CD4-positive, CD25-positive, alpha-beta regulatory T cell (primary cell): ENCODE data around the gene PTPN13. TPM values are rescaled to one million over a fixed set of nuclear protein-coding genes. Genes with fewer than 3 reads are reported as not detected.

Experiments
- ATAC-seq, 2 donors: fragments of 150-1000 bp; cut with Tn5 transposase; one replicate each; pipeline ENCODE4 v1.10.0; 2021; ENCODE audit warnings: low read depth in 2 of 2, moderate number of reproducible peaks in 2 of 2, moderate library complexity in 1 of 2
- DNase-seq, 3 donors: peaks; one replicate each; pipeline versions ENCODE4 v3.0.0 to v3.0.0-alpha.2; 2012 to 2022; ENCODE audit warnings: mixed read lengths in 1 of 3
- H3K27ac ChIP-seq: one replicate; pipeline ENCODE4 v1.7.0; 2013; ENCODE audit warnings: mild to moderate bottlenecking, low read length; ENCODE audit not compliant: insufficient read depth, poor library complexity, severe bottlenecking
- H3K27me3 ChIP-seq: one replicate; pipeline ENCODE4 v1.7.0; 2013; ENCODE audit warnings: low read length; ENCODE audit not compliant: control insufficient read depth, insufficient read depth
- H3K36me3 ChIP-seq: one replicate; pipeline ENCODE4 v1.7.0; 2013; ENCODE audit warnings: mild to moderate bottlenecking, low read length, moderate library complexity; ENCODE audit not compliant: control insufficient read depth, insufficient read depth
- H3K4me1 ChIP-seq: 2 replicates; pipeline ENCODE4 v1.7.0; 2013; ENCODE audit warnings: mild to moderate bottlenecking, low read length; ENCODE audit not compliant: insufficient read depth, control insufficient read depth, poor library complexity, severe bottlenecking
- H3K4me3 ChIP-seq: one replicate; pipeline ENCODE4 v1.7.0; 2013; ENCODE audit warnings: low read depth, mild to moderate bottlenecking, low read length, moderate library complexity
- H3K9me3 ChIP-seq, 2 experiments: 1 replicate in 1 of 2; 2 replicates in 1 of 2; pipeline ENCODE4 v1.7.0; 2013; ENCODE audit warnings: low read length in 2 of 2, mild to moderate bottlenecking in 1 of 2, moderate library complexity in 1 of 2; ENCODE audit not compliant: control insufficient read depth in 2 of 2
- H3K27ac Mint-ChIP-seq, 3 donors: one replicate each; pipeline ENCODE4 v1.8.0; 2020 to 2022; ENCODE audit warnings: mild to moderate bottlenecking in 3 of 3, mixed read lengths in 3 of 3, moderate library complexity in 2 of 3
- H3K27me3 Mint-ChIP-seq: one replicate; pipeline ENCODE4 v1.8.0; 2022; ENCODE audit warnings: mild to moderate bottlenecking, mixed read lengths
- H3K36me3 Mint-ChIP-seq: one replicate; pipeline ENCODE4 v1.8.0; 2020; ENCODE audit warnings: mixed read lengths
- H3K4me1 Mint-ChIP-seq, 4 donors: one replicate each; pipeline ENCODE4 v1.8.0; 2020 to 2022; ENCODE audit warnings: mixed read lengths in 4 of 4, mild to moderate bottlenecking in 1 of 4
- H3K4me3 Mint-ChIP-seq, 4 donors: one replicate each; pipeline ENCODE4 v1.8.0; 2020 to 2022; ENCODE audit warnings: mild to moderate bottlenecking in 4 of 4, mixed read lengths in 4 of 4, moderate library complexity in 3 of 4
- H3K9me3 Mint-ChIP-seq, 7 donors: one replicate each; pipeline ENCODE4 v1.8.0; 2020 to 2022; ENCODE audit warnings: mixed read lengths in 7 of 7, mild to moderate bottlenecking in 3 of 7, moderate library complexity in 2 of 7
- polyA plus RNA-seq, 4 donors: library from polyadenylated mRNA; unstranded; fragments of 300-500 nt; fragmentation: Illumina TruSeq; gene quantifications; one replicate each; pipeline ENCODE4 v1.2.3, GENCODE V29; 2021
- total RNA-seq: library from RNA; stranded (reverse); gene quantifications from one replicate; pipeline ENCODE4 v1.2.3, GENCODE V29; 2022

PTPN13 gene
- total and polyA plus RNA-seq, 5 donors from 2014 or later: 0.15 to 4.6 (median 0.20) TPM; not detected in 1

GRCh38 chr4:86657382-86657781, 63.3 kb downstream of the PTPN13 start:
- no peak for ATAC-seq
- DNase-seq: no peak
- H3K36me3 ChIP-seq: no peaks in the 10 kb centered on the region
- Mint-ChIP-seq H3K36me3 (no peaks in the 10 kb centered on the region), H3K27me3 (no peaks in the 10 kb centered on the region), H3K9me3 (peaks cover 0 to 22% (median 6%) of the 10 kb centered on the region in 7 donors), H3K4me3 (no peak overlapping the region), H3K4me1 (no peaks in the 10 kb centered on the region), H3K27ac (no peak overlapping the region)
- no peaks in the 10 kb centered on the region for H3K27me3 ChIP-seq
- no peak overlapping the region for H3K27ac ChIP-seq
- H3K4me3 ChIP-seq: no peak overlapping the region
- H3K9me3 ChIP-seq: peaks cover 5 to 9% of the 10 kb centered on the region in 2 experiments
- H3K4me1 ChIP-seq: no peaks in the 10 kb centered on the region

- peaks cover under 1 to 4% of the 10 kb centered on the region in 2 experiments for H3K9me3 ChIP-seq
- H3K36me3 Mint-ChIP-seq: no peaks in the 10 kb centered on the region
- no peak overlapping the region for H3K4me3 Mint-ChIP-seq
- no peaks in the 10 kb centered on the region for H3K36me3 ChIP-seq
- H3K9me3 Mint-ChIP-seq: peaks cover 0 to 17% (median 2%) of the 10 kb centered on the region in 7 donors
- no peak overlapping the region for H3K27ac ChIP-seq
- no peaks in the 10 kb centered on the region for H3K27me3 Mint-ChIP-seq
- no peak overlapping the region for H3K27ac Mint-ChIP-seq
- H3K4me1 Mint-ChIP-seq: no peaks in the 10 kb centered on the region
- ATAC-seq (no peak), DNase-seq (no peak)
- H3K4me3 ChIP-seq: no peak overlapping the region
- no peaks in the 10 kb centered on the region for H3K4me1 ChIP-seq
- no peaks in the 10 kb centered on the region for H3K27me3 ChIP-seq
Measured at GRCh38 chr4:86657910-86658309, 63.8 kb downstream of the PTPN13 start.

GRCh38 chr4:86660401-86660800, 66.3 kb downstream of the PTPN13 start:
- no peaks in the 10 kb centered on the region for H3K4me1 ChIP-seq
- DNase-seq: no peak
- H3K27ac Mint-ChIP-seq: no peak overlapping the region
- H3K27me3 Mint-ChIP-seq: no peaks in the 10 kb centered on the region
- H3K27ac ChIP-seq: no peak overlapping the region
- H3K27me3 ChIP-seq: no peaks in the 10 kb centered on the region
- no peak overlapping the region for H3K4me3 ChIP-seq
- no peaks in the 10 kb centered on the region for H3K36me3 ChIP-seq
- H3K4me3 Mint-ChIP-seq: no peak overlapping the region
- H3K9me3 ChIP-seq: no peaks in the 10 kb centered on the region
- H3K36me3 Mint-ChIP-seq: no peaks in the 10 kb centered on the region
- H3K9me3 Mint-ChIP-seq: peaks cover 0 to 4% (median 2%) of the 10 kb centered on the region in 7 donors
- H3K4me1 Mint-ChIP-seq: no peaks in the 10 kb centered on the region
- no peak for ATAC-seq

- Mint-ChIP-seq H3K4me3 (no peak overlapping the region), H3K27ac (no peak overlapping the region), H3K9me3 (peaks cover 0 to 4% (median 1%) of the 10 kb centered on the region in 7 donors), H3K36me3 (no peaks in the 10 kb centered on the region), H3K27me3 (no peaks in the 10 kb centered on the region), H3K4me1 (no peaks in the 10 kb centered on the region)
- DNase-seq (no peak), ATAC-seq (no peak)
- Histone ChIP-seq H3K4me3 (no peak overlapping the region), H3K27me3 (no peaks in the 10 kb centered on the region), H3K9me3 (no peaks in the 10 kb centered on the region), H3K4me1 (no peaks in the 10 kb centered on the region), H3K36me3 (no peaks in the 10 kb centered on the region), H3K27ac (no peak overlapping the region)
Measured at GRCh38 chr4:86661006-86661405, 66.9 kb downstream of the PTPN13 start.

- Mint-ChIP-seq H3K27me3 (no peaks in the 10 kb centered on the region), H3K27ac (no peak overlapping the region), H3K9me3 (peaks cover 0 to 4% (median 1%) of the 10 kb centered on the region in 7 donors), H3K36me3 (no peaks in the 10 kb centered on the region), H3K4me1 (no peaks in the 10 kb centered on the region), H3K4me3 (no peak overlapping the region)
- no peaks in the 10 kb centered on the region for H3K27me3 ChIP-seq
- no peak for ATAC-seq
- H3K4me1 ChIP-seq: no peaks in the 10 kb centered on the region
- DNase-seq: no peak
- H3K9me3 ChIP-seq: no peaks in the 10 kb centered on the region
- H3K4me3 ChIP-seq: no peak overlapping the region
- no peak overlapping the region for H3K27ac ChIP-seq
- H3K36me3 ChIP-seq: no peaks in the 10 kb centered on the region
Measured at GRCh38 chr4:86661418-86661817, 67.3 kb downstream of the PTPN13 start.

GRCh38 chr4:86664959-86665358, 70.8 kb downstream of the PTPN13 start:
- Histone ChIP-seq H3K4me1 (no peaks in the 10 kb centered on the region), H3K27me3 (no peaks in the 10 kb centered on the region), H3K27ac (no peak overlapping the region), H3K36me3 (no peaks in the 10 kb centered on the region), H3K4me3 (no peak overlapping the region), H3K9me3 (no peaks in the 10 kb centered on the region)
- Mint-ChIP-seq H3K9me3 (peaks cover 0 to 2% (median 0%) of the 10 kb centered on the region in 7 donors), H3K36me3 (no peaks in the 10 kb centered on the region), H3K27me3 (no peaks in the 10 kb centered on the region), H3K27ac (no peak overlapping the region), H3K4me3 (no peak overlapping the region), H3K4me1 (no peaks in the 10 kb centered on the region)
- ATAC-seq (no peak), DNase-seq (no peak)

- Histone ChIP-seq H3K27ac (no peak overlapping the region), H3K36me3 (no peaks in the 10 kb centered on the region), H3K4me3 (no peak overlapping the region), H3K9me3 (no peaks in the 10 kb centered on the region), H3K4me1 (no peaks in the 10 kb centered on the region), H3K27me3 (no peaks in the 10 kb centered on the region)
- no peaks in the 10 kb centered on the region for H3K4me1 Mint-ChIP-seq
- DNase-seq: no peak
- no peak for ATAC-seq
- H3K27ac Mint-ChIP-seq: no peak overlapping the region
- peaks cover 0 to 3% (median 0%) of the 10 kb centered on the region in 7 donors for H3K9me3 Mint-ChIP-seq
- H3K36me3 Mint-ChIP-seq: no peaks in the 10 kb centered on the region
- no peak overlapping the region for H3K4me3 Mint-ChIP-seq
- peaks cover 12% of the 10 kb centered on the region for H3K27me3 Mint-ChIP-seq
Measured at GRCh38 chr4:86670298-86670697, 76.2 kb downstream of the PTPN13 start.

GRCh38 chr4:86670756-86671155, 76.6 kb downstream of the PTPN13 start:
- Histone ChIP-seq H3K27me3 (no peaks in the 10 kb centered on the region), H3K36me3 (no peaks in the 10 kb centered on the region), H3K4me1 (no peaks in the 10 kb centered on the region), H3K27ac (no peak overlapping the region), H3K4me3 (no peak overlapping the region), H3K9me3 (no peaks in the 10 kb centered on the region)
- no peak overlapping the region for H3K27ac Mint-ChIP-seq
- H3K4me3 Mint-ChIP-seq: no peak overlapping the region
- no peaks in the 10 kb centered on the region for H3K36me3 Mint-ChIP-seq
- H3K4me1 Mint-ChIP-seq: no peaks in the 10 kb centered on the region
- peaks cover 12% of the 10 kb centered on the region for H3K27me3 Mint-ChIP-seq
- DNase-seq (no peak), ATAC-seq (no peak)
- peaks cover 0 to 3% (median 0%) of the 10 kb centered on the region in 7 donors for H3K9me3 Mint-ChIP-seq
